ENCODE data around the gene PGAM4. TPM values are rescaled to one million over a fixed set of nuclear protein-coding genes. Genes with fewer than 3 reads are reported as not detected.
"Not testable (repeated sequence)": the region's sequence is repeated elsewhere in the genome, so short reads cannot be mapped to it uniquely, and the experiment has no call there.

The PGAM4 gene
- total and polyA plus RNA-seq, 2 donors (not counting 1 experiment from before 2014, with no cell fraction given) = not detected

- Histone ChIP-seq H4K20me1 (ENCODE audit: control insufficient read depth, insufficient read depth, low read length, poor library complexity, severe bottlenecking) (no peaks in the 10 kb centered on the region), H3K27ac (ENCODE audit: low read length in 2 of 2) (no peak overlapping the region), H2AFZ (ENCODE audit: insufficient read depth, low read depth, low read length, poor library complexity, severe bottlenecking) (no peak overlapping the region), H3K4me1 (ENCODE audit: control insufficient read depth in 2 of 2, insufficient read depth in 2 of 2, low read length in 2 of 2) (peaks cover 4 to 8% of the 10 kb centered on the region in 2 donors), H3K27me3 (replicated peaks in 1 of 4; ENCODE audit: control extremely low read depth in 1 of 4, control insufficient read depth in 3 of 4, insufficient read depth in 4 of 4, low read length in 3 of 4) (no peaks in the 10 kb centered on the region), H3K79me2 (ENCODE audit: control insufficient read depth, insufficient read depth, low read length) (peaks cover 25% of the 10 kb centered on the region), H3K36me3 (replicated peaks in 1 of 2; ENCODE audit: control extremely low read depth in 1 of 2, control insufficient read depth in 1 of 2, extremely low read depth in 1 of 2, insufficient read depth in 2 of 2, low read length in 1 of 2) (no peaks in the 10 kb centered on the region), H3K4me3 (ENCODE audit: control extremely low read depth in 1 of 5, extremely low read depth in 1 of 5, insufficient read depth in 1 of 5, low read depth in 2 of 5, low read length in 4 of 5) (no peak overlapping the region), H3K9ac (ENCODE audit: low read length) (no peak overlapping the region), H3K4me2 (replicated peaks; ENCODE audit: low read depth, low read length, poor library complexity, severe bottlenecking) (no peak overlapping the region), H3K9me3 (ENCODE audit: control extremely low read depth in 1 of 3, control insufficient read depth in 2 of 3, insufficient read depth in 1 of 3, low read length in 2 of 3) (no peaks in the 10 kb centered on the region)
- DNase-seq = no peak
- H3K27ac Mint-ChIP-seq = no peak overlapping the region
- ATAC-seq (ENCODE audit: low read depth) = no peak
- POLR2A ChIA-PET = no interaction called here
- H3K4me1 Mint-ChIP-seq = peaks cover 5% of the 10 kb centered on the region
- no peak overlapping the region for H3K4me3 Mint-ChIP-seq
- WGBS (ENCODE audit: insufficient coverage) = 100% methylated on average over 1 of the region's 7 CpGs
- H3K27me3 Mint-ChIP-seq = no peaks in the 10 kb centered on the region
- TF ChIP-seq CTCF (IDR thresholded peaks at IDR 0.05) = no peak
- TF ChIP-seq EZH2 (IDR thresholded peaks at IDR 0.05; ENCODE audit: borderline replicate concordance, insufficient read depth, low read depth, low read length, poor library complexity, severe bottlenecking) = no peak
- CTCF ChIA-PET = no interaction called here
- no peaks in the 10 kb centered on the region for H3K9me3 Mint-ChIP-seq (ENCODE audit: insufficient read depth)
- intact Hi-C loops (cut with micrococcal nuclease) = no loop called here
Measured at GRCh38 chrX:77945910-77946545, 23.4 kb downstream of the PGAM4 start.

- H2AFZ ChIP-seq (ENCODE audit: insufficient read depth, low read depth, low read length, poor library complexity, severe bottlenecking); intact Hi-C loops (cut with micrococcal nuclease); H3K4me3 ChIP-seq (ENCODE audit: control extremely low read depth in 1 of 5, extremely low read depth in 1 of 5, insufficient read depth in 1 of 5, low read depth in 2 of 5, low read length in 4 of 5); CTCF ChIA-PET; H3K27ac Mint-ChIP-seq; H3K27me3 ChIP-seq (replicated peaks in 1 of 4; ENCODE audit: control extremely low read depth in 1 of 4, control insufficient read depth in 3 of 4, insufficient read depth in 4 of 4, low read length in 3 of 4); POLR2A ChIA-PET; H3K9me3 ChIP-seq (ENCODE audit: control extremely low read depth in 1 of 3, control insufficient read depth in 2 of 3, insufficient read depth in 1 of 3, low read length in 2 of 3); H3K4me1 Mint-ChIP-seq; ATAC-seq (ENCODE audit: low read depth); DNase-seq; H3K9ac ChIP-seq (ENCODE audit: low read length); H3K27ac ChIP-seq (ENCODE audit: low read length in 2 of 2); H3K36me3 ChIP-seq (replicated peaks in 1 of 2; ENCODE audit: control extremely low read depth in 1 of 2, control insufficient read depth in 1 of 2, extremely low read depth in 1 of 2, insufficient read depth in 2 of 2, low read length in 1 of 2); H3K4me1 ChIP-seq (ENCODE audit: control insufficient read depth in 2 of 2, insufficient read depth in 2 of 2, low read length in 2 of 2); H3K9me3 Mint-ChIP-seq (ENCODE audit: insufficient read depth); H3K4me2 ChIP-seq (replicated peaks; ENCODE audit: low read depth, low read length, poor library complexity, severe bottlenecking); H3K4me3 Mint-ChIP-seq; H4K20me1 ChIP-seq (ENCODE audit: control insufficient read depth, insufficient read depth, low read length, poor library complexity, severe bottlenecking); H3K27me3 Mint-ChIP-seq: not testable (repeated sequence)
- WGBS (ENCODE audit: insufficient coverage) = no CpG with 5 or more reads among the region's 6 CpGs
- H3K79me2 ChIP-seq (ENCODE audit: control insufficient read depth, insufficient read depth, low read length) = peaks cover 28% of the 10 kb centered on the region
Measured at GRCh38 chrX:77945031-77945430, 24.4 kb downstream of the PGAM4 start.

Data from B cell (primary cell).